NB4 (cell line): ENCODE results near the gene LDLRAD2.

Source experiments
- DNase-seq: peaks from one replicate; pipeline ENCODE4 v3.0.0; 2010; ENCODE audit warnings: low read depth
- H3K4me3 ChIP-seq: one replicate; pipeline ENCODE4 v1.5.1; 2011; ENCODE audit warnings: mild to moderate bottlenecking, low read depth, low read length, moderate library complexity
- CTCF ChIP-seq: IDR thresholded peaks from one replicate; pipeline ENCODE4 v1.5.1; 2012; ENCODE audit warnings: low read depth, low read length
- MAX ChIP-seq: IDR thresholded peaks from 2 replicates; pipeline ENCODE4 v1.6.1; 2011; ENCODE audit warnings: low read depth, low read length
- MYC ChIP-seq: IDR thresholded peaks from 2 replicates; pipeline ENCODE4 v1.6.1; 2011; ENCODE audit warnings: low read depth, low read length
- POLR2A ChIP-seq: IDR thresholded peaks from 2 replicates; pipeline ENCODE4 v1.6.1; 2011; ENCODE audit warnings: mild to moderate bottlenecking; ENCODE audit not compliant: insufficient read length; ENCODE audit errors: extremely low read depth

Gene LDLRAD2

GRCh38 chr1:21865943-21866706 lies 54.1 kb downstream of the LDLRAD2 start:
- DNase-seq: peak; percentile 74
- peak; percentile 96 for TF ChIP-seq MAX
- no peak for TF ChIP-seq CTCF
- no peak for TF ChIP-seq POLR2A
- TF ChIP-seq MYC: peak; percentile 93
- H3K4me3 ChIP-seq: no peak overlapping the region

GRCh38 chr1:21866707-21867043 lies 54.6 kb downstream of the LDLRAD2 start:
- no peak for DNase-seq
- TF ChIP-seq CTCF (no peak), MAX (no peak), MYC (no peak), POLR2A (no peak)
- H3K4me3 ChIP-seq: no peak overlapping the region

- no peak overlapping the region for H3K4me3 ChIP-seq
- TF ChIP-seq CTCF (no peak), MAX (no peak), MYC (no peak), POLR2A (no peak)
- no peak for DNase-seq
Observed at GRCh38 chr1:21867451-21867996, 55.5 kb downstream of the LDLRAD2 start.

- no peak overlapping the region for H3K4me3 ChIP-seq
- TF ChIP-seq CTCF: no peak
- TF ChIP-seq MYC: no peak
- TF ChIP-seq MAX: no peak
- no peak for TF ChIP-seq POLR2A
- no peak for DNase-seq
Observed at GRCh38 chr1:21868482-21868881, 56.4 kb downstream of the LDLRAD2 start.

GRCh38 chr1:21868941-21869454 lies 56.9 kb downstream of the LDLRAD2 start:
- TF ChIP-seq POLR2A: no peak
- no peak for TF ChIP-seq MAX
- TF ChIP-seq MYC: no peak
- no peak for TF ChIP-seq CTCF
- no peak for DNase-seq
- H3K4me3 ChIP-seq: no peak overlapping the region
